Globus pallidus (tissue), 1 donor: ENCODE data around the gene GRIN3A.

Experiments
- DNase-seq: peaks from one replicate; pipeline ENCODE4 v3.0.0-alpha.2; 2015; ENCODE audit warnings: low spot score

Gene GRIN3A

DNA sequence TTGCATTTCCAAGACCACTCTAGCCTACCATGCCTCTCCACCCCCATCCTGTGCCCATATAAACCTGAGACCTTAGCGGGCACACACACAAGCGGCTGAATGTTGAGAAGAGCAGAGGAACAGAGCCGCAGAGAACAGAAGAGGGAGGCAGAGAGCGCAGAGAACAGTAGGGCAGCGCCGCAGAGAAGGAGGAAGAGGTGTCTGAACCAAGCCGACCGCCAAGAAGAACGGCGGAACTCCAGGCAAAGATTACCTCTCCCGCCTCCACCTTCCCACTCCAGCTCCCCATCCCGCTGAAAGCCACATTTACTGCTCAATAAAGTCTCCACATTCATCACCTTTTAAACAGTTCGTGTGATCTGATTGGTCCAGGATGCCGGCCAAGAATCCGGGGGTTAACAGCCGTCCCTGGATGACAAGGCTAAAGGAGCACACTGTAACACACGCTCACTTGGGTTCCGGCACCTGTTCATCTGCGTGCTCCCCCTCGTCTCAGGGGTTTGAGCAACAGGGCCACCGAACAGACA, 33.2 kb downstream of the GRIN3A start:
- DNase-seq: peak; percentile 5

DNA sequence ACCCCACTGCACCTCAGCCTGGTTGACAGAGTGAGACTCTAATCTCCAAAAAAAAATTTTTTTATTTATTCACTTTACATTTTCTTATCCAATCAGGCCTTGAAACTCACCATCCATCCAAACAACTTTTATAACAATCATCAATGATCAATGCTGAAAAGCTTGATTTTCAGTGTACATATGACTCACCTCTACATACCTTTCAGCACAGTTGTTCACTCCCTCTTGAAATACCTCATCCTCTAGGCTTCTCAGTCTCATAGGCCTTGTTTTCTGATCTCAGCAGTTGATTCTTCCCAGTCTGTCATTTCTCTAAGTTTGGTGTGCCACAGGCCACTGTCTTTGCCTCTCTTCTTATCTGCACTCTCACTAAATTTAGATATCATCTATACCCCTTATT, 36.2 kb downstream of the GRIN3A start:
- no peak for DNase-seq

DNA sequence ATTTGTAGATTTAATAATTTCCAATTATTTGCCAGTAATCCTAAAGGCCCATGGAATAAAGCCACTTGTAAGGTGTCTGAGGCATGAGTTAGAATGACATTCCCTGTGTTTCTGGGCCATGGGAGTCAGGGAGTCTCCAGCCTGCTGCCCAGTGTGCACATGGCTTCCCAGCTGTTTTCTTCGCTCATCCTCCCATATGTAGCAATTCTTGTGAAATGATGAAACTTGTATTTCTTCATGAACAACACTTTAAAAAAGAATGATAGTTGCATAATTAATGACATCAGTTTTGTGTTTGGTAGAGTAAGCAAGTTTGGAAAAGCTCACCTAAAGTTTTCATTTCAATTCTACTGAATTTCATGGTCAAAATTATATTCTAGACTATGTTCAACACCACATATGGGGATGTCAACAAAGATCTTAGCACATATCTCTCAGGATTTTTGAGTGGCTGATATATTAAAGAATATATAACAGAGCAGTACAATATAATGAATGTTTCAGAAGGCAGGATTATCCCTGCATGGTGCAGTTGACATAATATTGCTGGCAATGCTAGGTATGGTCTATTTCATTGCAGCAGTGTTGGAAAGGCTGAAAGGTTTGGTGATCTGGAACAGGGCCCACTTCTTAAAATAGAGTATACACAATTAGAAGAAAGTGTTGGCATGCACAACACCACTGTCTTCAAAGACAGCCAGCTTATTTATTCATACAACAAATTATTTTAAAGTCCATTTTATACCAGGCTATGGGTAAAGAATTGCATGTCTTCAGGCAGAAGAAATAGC, 44.7 kb downstream of the GRIN3A start:
- no peak for DNase-seq

- DNase-seq: no peak
These were observed 46.8 kb downstream of the GRIN3A start for GRCh38 chr9:101691657-101692056.

DNA sequence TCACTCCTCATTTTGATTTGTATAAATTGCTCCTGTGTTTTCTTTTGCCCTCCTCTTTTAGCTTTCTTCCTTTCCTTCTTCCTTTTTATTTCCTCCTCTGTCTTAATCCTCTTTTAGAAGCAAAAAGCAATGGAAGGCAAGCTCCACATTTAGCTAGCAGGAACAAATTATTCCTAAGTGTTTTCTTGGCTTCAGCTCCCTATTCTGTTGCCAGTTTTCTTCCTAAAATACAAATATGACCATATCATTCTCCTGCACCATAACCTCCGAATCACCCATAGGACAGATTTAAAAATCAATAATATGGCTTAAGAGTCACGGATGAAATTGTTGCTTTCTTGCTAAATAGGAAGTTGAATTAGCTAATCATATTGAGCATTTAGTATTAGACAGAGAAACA, 49.4 kb downstream of the GRIN3A start:
- no peak for DNase-seq

- no peak for DNase-seq
These were observed 53.8 kb downstream of the GRIN3A start for GRCh38 chr9:101684665-101685064.

DNA sequence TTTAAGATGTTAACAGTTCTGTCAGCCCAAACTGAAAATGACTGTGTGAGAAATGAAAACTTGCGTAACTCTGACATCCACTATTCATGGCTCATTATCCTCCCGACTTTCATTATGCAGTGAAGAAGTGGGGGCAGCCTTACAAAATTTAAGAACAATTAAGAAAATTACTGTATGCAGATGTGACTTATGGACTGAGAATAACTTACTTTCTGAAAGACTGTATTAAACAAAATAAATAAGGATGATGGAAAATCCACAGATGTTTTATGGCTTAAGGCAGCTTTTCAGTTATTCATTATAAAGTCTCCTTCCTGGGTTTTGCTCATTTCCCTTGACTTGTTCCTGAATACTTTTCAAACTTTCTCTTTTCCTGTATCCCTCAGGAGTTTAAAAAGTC, 55.2 kb downstream of the GRIN3A start:
- no peak for DNase-seq

GRCh38 chr9:101677861-101678260, 60.6 kb downstream of the GRIN3A start:
- no peak for DNase-seq

- DNase-seq: no peak
These were observed 63.1 kb downstream of the GRIN3A start for GRCh38 chr9:101675341-101675740.

- peak; percentile 16 for DNase-seq
These were observed 64.3 kb downstream of the GRIN3A start for GRCh38 chr9:101674165-101674564.

DNA sequence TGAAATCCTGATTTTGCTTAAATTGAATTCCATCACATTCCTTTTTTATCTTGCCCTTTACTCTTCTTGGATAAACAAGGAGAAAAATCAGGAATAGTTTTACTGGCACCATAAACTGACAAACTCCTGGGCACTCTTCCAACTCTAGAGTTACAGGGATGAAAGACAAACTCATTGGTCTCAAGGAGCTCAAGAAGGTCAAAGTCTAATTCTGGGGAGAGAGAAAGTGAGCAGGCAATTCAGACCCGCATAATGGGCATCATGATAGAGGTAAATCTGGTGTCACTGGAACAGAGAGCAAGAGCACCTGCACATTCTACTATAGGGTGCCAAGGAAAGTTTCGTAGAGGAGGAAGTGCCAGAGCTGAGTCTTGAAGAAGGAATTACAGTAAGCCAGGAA, 64.8 kb downstream of the GRIN3A start:
- DNase-seq: no peak

- DNase-seq: no peak
These were observed 66.9 kb downstream of the GRIN3A start for GRCh38 chr9:101671567-101671966.

- DNase-seq: no peak
These were observed 70.0 kb downstream of the GRIN3A start for GRCh38 chr9:101668421-101668820.

GRCh38 chr9:101664453-101664852, 74.0 kb downstream of the GRIN3A start:
- no peak for DNase-seq

- DNase-seq: no peak
These were observed 85.8 kb downstream of the GRIN3A start for GRCh38 chr9:101652601-101653175.

DNA sequence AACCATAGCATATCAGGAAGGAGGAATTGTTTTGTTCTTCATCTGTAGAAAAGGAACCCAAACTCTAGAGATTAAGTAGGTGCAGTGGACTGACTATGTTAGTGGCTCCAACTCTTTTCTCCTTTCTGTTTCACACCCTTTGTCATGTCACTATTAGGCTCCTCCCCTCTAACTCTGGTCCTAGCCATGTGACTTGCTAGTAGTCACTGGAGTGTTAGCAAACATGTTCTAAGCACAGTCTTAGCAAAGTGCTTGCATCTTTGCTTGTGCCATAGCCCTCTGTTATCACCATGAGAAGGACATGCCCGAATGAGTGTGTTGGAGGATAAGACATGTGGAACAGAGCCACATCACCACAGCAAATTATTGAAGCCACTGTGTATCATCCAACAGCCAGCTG, 88.3 kb downstream of the GRIN3A start:
- no peak for DNase-seq

DNA sequence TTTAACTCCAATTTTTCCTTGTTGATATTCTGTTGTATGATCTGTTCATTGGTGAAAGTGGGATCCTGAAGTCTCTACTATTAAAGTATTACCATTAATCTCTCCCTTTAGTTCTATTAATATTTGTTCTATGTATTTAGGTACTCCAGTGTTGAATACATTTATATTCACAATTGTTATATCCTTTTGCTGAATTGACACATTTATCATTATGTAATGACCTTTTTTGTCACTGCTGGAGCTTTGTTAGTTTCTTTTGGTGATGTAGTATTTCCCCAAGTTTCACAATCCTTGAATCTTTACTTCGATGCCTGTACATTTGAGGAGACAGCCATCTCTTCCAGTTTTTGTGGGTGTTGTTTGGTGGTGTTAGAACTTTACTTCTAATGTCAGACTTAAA, 90.0 kb downstream of the GRIN3A start:
- DNase-seq: no peak

- DNase-seq: no peak
These were observed 98.4 kb downstream of the GRIN3A start for GRCh38 chr9:101639785-101640665.

GRCh38 chr9:101639311-101639710, 99.1 kb downstream of the GRIN3A start:
- no peak for DNase-seq

DNA sequence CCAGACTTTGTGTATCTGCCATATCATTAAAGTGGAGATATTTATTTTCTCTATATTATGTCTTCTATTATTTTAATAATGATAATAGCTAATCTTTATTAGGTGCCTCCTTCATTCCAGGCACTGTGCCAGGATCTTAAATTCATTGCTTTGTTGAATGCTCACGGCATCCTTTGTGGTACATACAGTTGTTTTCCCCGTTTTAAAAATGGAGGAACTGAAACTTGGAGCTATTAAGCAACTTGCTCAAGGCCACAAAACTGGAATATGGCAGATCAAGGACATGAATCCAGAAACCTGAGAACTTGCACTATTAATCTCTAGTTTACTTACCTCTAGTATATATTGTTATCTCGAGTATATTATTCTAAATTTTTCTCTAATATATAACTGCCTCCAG, 102.2 kb downstream of the GRIN3A start:
- DNase-seq: peak; percentile 1

DNA sequence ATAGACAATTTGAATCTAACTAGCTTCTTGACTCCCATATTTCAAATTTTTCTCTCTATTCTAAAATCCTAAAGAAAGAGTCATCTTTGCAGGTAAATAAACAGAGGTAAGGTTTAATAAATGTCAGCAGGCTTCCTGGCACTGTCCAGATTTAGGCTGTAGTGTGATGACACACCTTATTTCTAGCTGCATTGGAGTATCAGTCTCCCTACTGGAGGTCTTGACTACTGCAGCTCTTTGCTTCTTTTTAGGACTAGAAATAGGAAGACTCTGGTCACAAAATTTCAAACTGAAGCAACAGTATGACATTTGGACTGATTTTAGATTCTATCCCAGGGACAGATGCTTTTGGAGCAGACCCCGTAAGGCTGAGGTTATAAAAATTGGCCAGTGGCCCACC, 103.0 kb downstream of the GRIN3A start:
- no peak for DNase-seq

- no peak for DNase-seq
These were observed 103.6 kb downstream of the GRIN3A start for GRCh38 chr9:101634741-101635409.
